GM23338 (cell line): ENCODE results near the gene DENND4B. TPM values are rescaled to one million over a fixed set of nuclear protein-coding genes. Genes with fewer than 3 reads are reported as not detected.

ENCODE experiments used
- ATAC-seq: fragments of 200-7000 bp; cut with Tn5 transposase; 3 replicates; pipeline ENCODE4 v1.9.1; 2020
- DNase-seq: peaks from one replicate; pipeline ENCODE4 v3.0.0-alpha.2; 2015; ENCODE audit warnings: low spot score
- H2AFZ ChIP-seq: fragments of 200-600 bp; sonication (generic); 2 replicates; pipeline ENCODE4 v1.8.0; 2016; ENCODE audit warnings: antibody characterized with exemption, mild to moderate bottlenecking, moderate library complexity
- H3F3A ChIP-seq: fragments of 200-600 bp; sonication (generic); replicated peaks from 2 replicates; pipeline ENCODE4 v1.8.0; 2017; ENCODE audit warnings: antibody characterized with exemption, mixed run types, low read depth
- H3K27ac ChIP-seq: fragments of 200-600 bp; sonication (generic); 2 replicates; pipeline ENCODE4 v1.6.1; 2016; ENCODE audit warnings: low read depth
- H3K27me3 ChIP-seq: fragments of 200-600 bp; sonication (generic); 2 replicates; pipeline ENCODE4 v1.8.0; 2016; ENCODE audit warnings: mild to moderate bottlenecking, mixed run types, moderate library complexity; ENCODE audit not compliant: insufficient read depth
- H3K36me3 ChIP-seq: fragments of 200-600 bp; sonication (generic); 2 replicates; pipeline ENCODE4 v1.8.0; 2016; ENCODE audit warnings: mild to moderate bottlenecking; ENCODE audit not compliant: insufficient read depth
- H3K4me1 ChIP-seq: fragments of 200-600 bp; sonication (generic); 2 replicates; pipeline ENCODE4 v1.8.0; 2016; ENCODE audit warnings: mild to moderate bottlenecking, moderate library complexity; ENCODE audit not compliant: insufficient read depth
- H3K4me2 ChIP-seq: fragments of 200-600 bp; sonication (generic); 2 replicates; pipeline ENCODE4 v1.7.1; 2017; ENCODE audit warnings: mixed run types
- H3K4me3 ChIP-seq: fragments of 200-600 bp; sonication (generic); 2 replicates; pipeline ENCODE4 v1.6.1; 2016; ENCODE audit warnings: mixed run types
- H3K79me2 ChIP-seq: fragments of 200-600 bp; sonication (generic); replicated peaks from 2 replicates; pipeline ENCODE4 v1.8.0; 2017; ENCODE audit warnings: mild to moderate bottlenecking; ENCODE audit not compliant: insufficient read depth
- H3K9me2 ChIP-seq: fragments of 200-600 bp; sonication (generic); 2 replicates; pipeline ENCODE4 v1.8.0; 2017; ENCODE audit not compliant: insufficient read depth
- H4K20me1 ChIP-seq: fragments of 200-600 bp; sonication (generic); replicated peaks from 2 replicates; pipeline ENCODE4 v1.8.0; 2017; ENCODE audit warnings: mild to moderate bottlenecking; ENCODE audit not compliant: insufficient read depth
- H3K27ac Mint-ChIP-seq: 2 replicates; pipeline ENCODE4 v1.8.0; 2020; ENCODE audit warnings: inconsistent platforms, mild to moderate bottlenecking, moderate library complexity, mixed read lengths
- H3K27me3 Mint-ChIP-seq: 3 replicates; pipeline ENCODE4 v1.8.0; 2022; ENCODE audit warnings: low read depth, mild to moderate bottlenecking, moderate library complexity, mixed read lengths, inconsistent platforms; ENCODE audit not compliant: insufficient read depth, poor library complexity
- H3K36me3 Mint-ChIP-seq: 3 replicates; pipeline ENCODE4 v1.8.0; 2021; ENCODE audit warnings: low read depth, mild to moderate bottlenecking, inconsistent platforms, moderate library complexity, mixed read lengths
- H3K4me1 Mint-ChIP-seq: 3 replicates; pipeline ENCODE4 v1.8.0; 2020; ENCODE audit warnings: mild to moderate bottlenecking, inconsistent platforms, mixed read lengths
- H3K4me3 Mint-ChIP-seq: 3 replicates; pipeline ENCODE4 v1.8.0; 2021; ENCODE audit warnings: moderate library complexity, mild to moderate bottlenecking, inconsistent platforms, mixed read lengths
- H3K9me3 Mint-ChIP-seq: 3 replicates; pipeline ENCODE4 v1.8.0; 2020; ENCODE audit warnings: moderate library complexity, mild to moderate bottlenecking, inconsistent platforms, mixed read lengths
- CREB1 ChIP-seq: fragments of 250-450 bp; sonication (Bioruptor Pico); IDR thresholded peaks from 2 replicates; pipeline ENCODE4 v1.5.0; 2020; ENCODE audit warnings: low read depth, mild to moderate bottlenecking, moderate library complexity
- EZH2 ChIP-seq: fragments of 200-600 bp; sonication (generic); IDR thresholded peaks from one replicate; pipeline ENCODE4 v1.8.0; 2017; ENCODE audit warnings: antibody characterized with exemption, mild to moderate bottlenecking, low read depth; ENCODE audit not compliant: unreplicated experiment
- JUNB ChIP-seq: IDR thresholded peaks from one replicate; pipeline ENCODE4 v1.6.1; 2016; ENCODE audit warnings: antibody characterized with exemption; ENCODE audit not compliant: unreplicated experiment
- NANOG ChIP-seq: IDR thresholded peaks from 2 replicates; pipeline ENCODE4 v1.6.1; 2016; ENCODE audit warnings: antibody characterized with exemption, borderline replicate concordance
- POLR2AphosphoS5 ChIP-seq: IDR thresholded peaks from 2 replicates; pipeline ENCODE4 v1.6.1; 2016; ENCODE audit warnings: antibody characterized with exemption, low read depth
- STAT1 ChIP-seq: IDR thresholded peaks from one replicate; pipeline ENCODE4 v1.6.1; 2016; ENCODE audit warnings: antibody characterized with exemption; ENCODE audit not compliant: unreplicated experiment
- ZNF114 ChIP-seq: fragments of 250-450 bp; sonication (Bioruptor Pico); IDR thresholded peaks from 2 replicates; pipeline ENCODE4 v1.5.0; 2020; ENCODE audit warnings: mild to moderate bottlenecking, moderate library complexity
- ZNF331 ChIP-seq: fragments of 250-450 bp; sonication (Bioruptor Pico); IDR thresholded peaks from 2 replicates; pipeline ENCODE4 v1.5.0; 2020; ENCODE audit warnings: low read depth, mild to moderate bottlenecking, moderate library complexity
- polyA plus RNA-seq: library from polyadenylated mRNA; unstranded; fragments of >200 nt; fragmentation: Nextera tagmentation; extraction: Ambion mirVana; gene quantifications from 2 replicates; pipeline ENCODE4 v1.2.1, GENCODE V29; 2016
- total RNA-seq: library from RNA; depleted of rRNA; stranded (reverse); fragments of >200 nt; shearing (Covaris generic); gene quantifications from 2 replicates; pipeline ENCODE4 v1.2.3, GENCODE V29; 2014
- TF ChIP-seq, protein P1 (sequence below): IDR thresholded peaks from 2 replicates; pipeline ENCODE4 v1.6.1; 2016; ENCODE audit warnings: antibody characterized with exemption
- TF ChIP-seq, protein P2 (sequence below), 2 experiments: fragments of 200-600 bp in 1 of 2; sonication (generic) in 1 of 2; conservative IDR thresholded peaks; 2 replicates each; pipeline versions ENCODE4 v1.5.1 to v1.6.1; 2016 to 2017; ENCODE audit warnings: antibody characterized with exemption in 2 of 2, low read depth in 2 of 2, mild to moderate bottlenecking in 2 of 2, moderate library complexity in 1 of 2
- TF ChIP-seq, protein P3 (sequence below): fragments of 250-450 bp; sonication (Bioruptor Pico); IDR thresholded peaks from 2 replicates; pipeline ENCODE4 v1.5.0; 2020; ENCODE audit warnings: mild to moderate bottlenecking, moderate library complexity

Gene DENND4B
- total and polyA plus RNA-seq, 2 experiments from 2014 or later, result 29.4 to 57.0 TPM

DNA sequence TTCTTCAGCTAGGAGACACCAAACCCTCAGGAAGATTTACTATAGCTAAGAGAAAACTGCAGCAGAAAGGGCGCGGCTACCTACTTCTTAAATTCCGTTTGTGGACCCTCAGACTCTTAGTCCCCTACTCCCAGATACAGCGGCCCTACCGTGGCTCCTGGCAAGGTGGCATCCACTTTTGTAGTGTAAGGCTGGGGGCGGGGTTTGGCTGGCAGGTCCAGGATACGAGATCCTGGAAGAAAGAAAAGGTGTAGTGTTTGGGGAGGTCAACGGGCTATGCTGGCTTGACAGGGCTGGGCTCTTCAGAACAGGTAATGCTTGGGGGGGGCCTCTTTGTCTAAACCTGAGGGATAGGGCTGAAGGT is 21.5 kb upstream of the DENND4B start:
- Mint-ChIP-seq H3K36me3 (peaks cover 35% of the 10 kb centered on the region), H3K4me1 (peaks cover 21% of the 10 kb centered on the region), H3K4me3 (peak overlapping the region; percentile 81), H3K9me3 (peaks cover 4% of the 10 kb centered on the region; the same call in 1 of the 3 replicates), H3K27me3 (peaks cover 17% of the 10 kb centered on the region), H3K27ac (peak overlapping the region; percentile 97)
- Histone ChIP-seq H2AFZ (no peak overlapping the region), H3K4me1 (peaks cover 28% of the 10 kb centered on the region), H3K4me3 (peak overlapping the region; percentile 62), H3F3A (peaks cover 27% of the 10 kb centered on the region; the same call in 1 of the 2 replicates), H3K9me2 (no peaks in the 10 kb centered on the region), H3K36me3 (no peaks in the 10 kb centered on the region; the same call in 1 of the 2 replicates), H3K4me2 (peak overlapping the region; percentile 76), H3K27me3 (no peaks in the 10 kb centered on the region), H4K20me1 (no peaks in the 10 kb centered on the region), H3K79me2 (peaks cover 28% of the 10 kb centered on the region), H3K27ac (peak overlapping the region; percentile 97)
- TF ChIP-seq EZH2 (no peak), JUNB (no peak), NANOG (no peak), STAT1 (no peak)
- peak; percentile 3 for ATAC-seq
- DNase-seq, result peak; percentile 79

DNA sequence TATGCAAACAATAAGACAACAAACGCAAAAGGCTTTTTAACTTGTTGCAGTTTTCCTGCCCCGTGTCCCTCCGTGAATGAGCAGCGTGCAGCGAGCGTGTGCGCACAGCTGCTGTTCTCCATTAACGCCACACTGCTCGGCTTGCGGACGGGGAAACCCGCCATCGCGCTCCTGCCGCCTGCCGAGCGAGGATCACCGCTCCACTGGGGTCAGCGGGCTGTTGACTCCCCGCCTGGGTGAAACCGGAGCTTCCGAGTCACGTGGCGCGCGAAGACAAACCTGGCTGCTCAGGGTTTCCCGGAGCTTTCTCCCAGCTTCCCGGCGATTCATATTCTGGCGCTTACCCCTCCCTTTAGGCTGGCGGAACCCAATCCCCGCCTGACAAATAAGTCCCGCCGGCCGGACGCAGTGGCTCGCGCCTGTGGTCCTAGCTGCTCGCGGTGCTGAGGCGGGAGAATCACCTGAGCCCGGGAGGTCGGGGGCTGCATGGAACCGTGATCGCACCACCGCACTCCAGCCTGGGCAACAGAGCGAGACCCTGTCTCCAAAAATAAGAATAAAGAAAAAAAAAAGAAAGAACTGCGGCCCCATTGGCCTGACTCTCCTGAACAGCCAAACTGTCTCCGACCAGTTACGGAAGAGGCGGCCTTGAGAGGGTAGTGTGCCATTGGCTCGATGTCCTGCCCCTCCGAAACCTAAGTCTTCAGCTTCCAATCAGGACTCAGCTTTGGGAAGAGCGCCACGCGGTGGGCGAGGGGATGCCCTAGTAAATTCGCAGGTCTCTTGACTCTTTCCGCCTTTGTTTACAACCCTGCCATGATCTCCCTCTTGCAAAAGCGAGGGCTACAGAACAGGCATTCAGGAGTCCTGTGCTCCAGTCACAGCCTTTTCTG is 20.8 kb upstream of the DENND4B start, which contains the start of gene CREB3L4:
Gene CREB3L4, plus strand, starts transcription at position 796 of the 893 bp plus-strand sequence. CDS start 624 bp downstream, outside the sequence.
- peaks cover 29% of the 10 kb centered on the region for H3K4me1 ChIP-seq
- H3K27me3 ChIP-seq, result no peaks in the 10 kb centered on the region
- H3K4me2 ChIP-seq, result peak within 1 kb of the TSS; percentile 87
- H3K27ac ChIP-seq, result peak within 1 kb of the TSS; percentile 99
- Mint-ChIP-seq H3K27me3 (peaks cover 17% of the 10 kb centered on the region), H3K9me3 (peaks cover 4% of the 10 kb centered on the region; the same call in 1 of the 3 replicates), H3K27ac (peak within 1 kb of the TSS; percentile 97), H3K4me3 (peak within 1 kb of the TSS; percentile 81), H3K4me1 (peaks cover 22% of the 10 kb centered on the region), H3K36me3 (peaks cover 31% of the 10 kb centered on the region)
- H4K20me1 ChIP-seq, result no peaks in the 10 kb centered on the region
- H3K36me3 ChIP-seq, result no peaks in the 10 kb centered on the region; the same call in 1 of the 2 replicates
- H3K79me2 ChIP-seq, result peaks cover 34% of the 10 kb centered on the region
- DNase-seq (peak; percentile 99), ATAC-seq (peak; percentile 74)
- H3F3A ChIP-seq, result peaks cover 27% of the 10 kb centered on the region; the same call in 1 of the 2 replicates
- H3K9me2 ChIP-seq, result no peaks in the 10 kb centered on the region
- no peak within 1 kb of the TSS for H2AFZ ChIP-seq
- peak within 1 kb of the TSS; percentile 62 for H3K4me3 ChIP-seq
- TF ChIP-seq, protein P1, sequence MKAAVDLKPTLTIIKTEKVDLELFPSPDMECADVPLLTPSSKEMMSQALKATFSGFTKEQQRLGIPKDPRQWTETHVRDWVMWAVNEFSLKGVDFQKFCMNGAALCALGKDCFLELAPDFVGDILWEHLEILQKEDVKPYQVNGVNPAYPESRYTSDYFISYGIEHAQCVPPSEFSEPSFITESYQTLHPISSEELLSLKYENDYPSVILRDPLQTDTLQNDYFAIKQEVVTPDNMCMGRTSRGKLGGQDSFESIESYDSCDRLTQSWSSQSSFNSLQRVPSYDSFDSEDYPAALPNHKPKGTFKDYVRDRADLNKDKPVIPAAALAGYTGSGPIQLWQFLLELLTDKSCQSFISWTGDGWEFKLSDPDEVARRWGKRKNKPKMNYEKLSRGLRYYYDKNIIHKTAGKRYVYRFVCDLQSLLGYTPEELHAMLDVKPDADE, result peak; percentile 32
- TF ChIP-seq, protein P2, sequence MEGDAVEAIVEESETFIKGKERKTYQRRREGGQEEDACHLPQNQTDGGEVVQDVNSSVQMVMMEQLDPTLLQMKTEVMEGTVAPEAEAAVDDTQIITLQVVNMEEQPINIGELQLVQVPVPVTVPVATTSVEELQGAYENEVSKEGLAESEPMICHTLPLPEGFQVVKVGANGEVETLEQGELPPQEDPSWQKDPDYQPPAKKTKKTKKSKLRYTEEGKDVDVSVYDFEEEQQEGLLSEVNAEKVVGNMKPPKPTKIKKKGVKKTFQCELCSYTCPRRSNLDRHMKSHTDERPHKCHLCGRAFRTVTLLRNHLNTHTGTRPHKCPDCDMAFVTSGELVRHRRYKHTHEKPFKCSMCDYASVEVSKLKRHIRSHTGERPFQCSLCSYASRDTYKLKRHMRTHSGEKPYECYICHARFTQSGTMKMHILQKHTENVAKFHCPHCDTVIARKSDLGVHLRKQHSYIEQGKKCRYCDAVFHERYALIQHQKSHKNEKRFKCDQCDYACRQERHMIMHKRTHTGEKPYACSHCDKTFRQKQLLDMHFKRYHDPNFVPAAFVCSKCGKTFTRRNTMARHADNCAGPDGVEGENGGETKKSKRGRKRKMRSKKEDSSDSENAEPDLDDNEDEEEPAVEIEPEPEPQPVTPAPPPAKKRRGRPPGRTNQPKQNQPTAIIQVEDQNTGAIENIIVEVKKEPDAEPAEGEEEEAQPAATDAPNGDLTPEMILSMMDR (conservative IDR thresholded peaks at IDR 0.05; ENCODE audit: low read depth in 2 of 2), result peak; percentile 15 to 59; a peak in 2 of 4 replicates
- TF ChIP-seq STAT1 (no peak), CREB1 (CRISPR knock-in tag) (peak; percentile 45; the same call in 1 of the 2 replicates), ZNF331 (no peak), ZNF114 (CRISPR knock-in tag) (no peak), JUNB (no peak), EZH2 (no peak), POLR2AphosphoS5 (peak; percentile 98), NANOG (no peak)
- TF ChIP-seq, protein P3, sequence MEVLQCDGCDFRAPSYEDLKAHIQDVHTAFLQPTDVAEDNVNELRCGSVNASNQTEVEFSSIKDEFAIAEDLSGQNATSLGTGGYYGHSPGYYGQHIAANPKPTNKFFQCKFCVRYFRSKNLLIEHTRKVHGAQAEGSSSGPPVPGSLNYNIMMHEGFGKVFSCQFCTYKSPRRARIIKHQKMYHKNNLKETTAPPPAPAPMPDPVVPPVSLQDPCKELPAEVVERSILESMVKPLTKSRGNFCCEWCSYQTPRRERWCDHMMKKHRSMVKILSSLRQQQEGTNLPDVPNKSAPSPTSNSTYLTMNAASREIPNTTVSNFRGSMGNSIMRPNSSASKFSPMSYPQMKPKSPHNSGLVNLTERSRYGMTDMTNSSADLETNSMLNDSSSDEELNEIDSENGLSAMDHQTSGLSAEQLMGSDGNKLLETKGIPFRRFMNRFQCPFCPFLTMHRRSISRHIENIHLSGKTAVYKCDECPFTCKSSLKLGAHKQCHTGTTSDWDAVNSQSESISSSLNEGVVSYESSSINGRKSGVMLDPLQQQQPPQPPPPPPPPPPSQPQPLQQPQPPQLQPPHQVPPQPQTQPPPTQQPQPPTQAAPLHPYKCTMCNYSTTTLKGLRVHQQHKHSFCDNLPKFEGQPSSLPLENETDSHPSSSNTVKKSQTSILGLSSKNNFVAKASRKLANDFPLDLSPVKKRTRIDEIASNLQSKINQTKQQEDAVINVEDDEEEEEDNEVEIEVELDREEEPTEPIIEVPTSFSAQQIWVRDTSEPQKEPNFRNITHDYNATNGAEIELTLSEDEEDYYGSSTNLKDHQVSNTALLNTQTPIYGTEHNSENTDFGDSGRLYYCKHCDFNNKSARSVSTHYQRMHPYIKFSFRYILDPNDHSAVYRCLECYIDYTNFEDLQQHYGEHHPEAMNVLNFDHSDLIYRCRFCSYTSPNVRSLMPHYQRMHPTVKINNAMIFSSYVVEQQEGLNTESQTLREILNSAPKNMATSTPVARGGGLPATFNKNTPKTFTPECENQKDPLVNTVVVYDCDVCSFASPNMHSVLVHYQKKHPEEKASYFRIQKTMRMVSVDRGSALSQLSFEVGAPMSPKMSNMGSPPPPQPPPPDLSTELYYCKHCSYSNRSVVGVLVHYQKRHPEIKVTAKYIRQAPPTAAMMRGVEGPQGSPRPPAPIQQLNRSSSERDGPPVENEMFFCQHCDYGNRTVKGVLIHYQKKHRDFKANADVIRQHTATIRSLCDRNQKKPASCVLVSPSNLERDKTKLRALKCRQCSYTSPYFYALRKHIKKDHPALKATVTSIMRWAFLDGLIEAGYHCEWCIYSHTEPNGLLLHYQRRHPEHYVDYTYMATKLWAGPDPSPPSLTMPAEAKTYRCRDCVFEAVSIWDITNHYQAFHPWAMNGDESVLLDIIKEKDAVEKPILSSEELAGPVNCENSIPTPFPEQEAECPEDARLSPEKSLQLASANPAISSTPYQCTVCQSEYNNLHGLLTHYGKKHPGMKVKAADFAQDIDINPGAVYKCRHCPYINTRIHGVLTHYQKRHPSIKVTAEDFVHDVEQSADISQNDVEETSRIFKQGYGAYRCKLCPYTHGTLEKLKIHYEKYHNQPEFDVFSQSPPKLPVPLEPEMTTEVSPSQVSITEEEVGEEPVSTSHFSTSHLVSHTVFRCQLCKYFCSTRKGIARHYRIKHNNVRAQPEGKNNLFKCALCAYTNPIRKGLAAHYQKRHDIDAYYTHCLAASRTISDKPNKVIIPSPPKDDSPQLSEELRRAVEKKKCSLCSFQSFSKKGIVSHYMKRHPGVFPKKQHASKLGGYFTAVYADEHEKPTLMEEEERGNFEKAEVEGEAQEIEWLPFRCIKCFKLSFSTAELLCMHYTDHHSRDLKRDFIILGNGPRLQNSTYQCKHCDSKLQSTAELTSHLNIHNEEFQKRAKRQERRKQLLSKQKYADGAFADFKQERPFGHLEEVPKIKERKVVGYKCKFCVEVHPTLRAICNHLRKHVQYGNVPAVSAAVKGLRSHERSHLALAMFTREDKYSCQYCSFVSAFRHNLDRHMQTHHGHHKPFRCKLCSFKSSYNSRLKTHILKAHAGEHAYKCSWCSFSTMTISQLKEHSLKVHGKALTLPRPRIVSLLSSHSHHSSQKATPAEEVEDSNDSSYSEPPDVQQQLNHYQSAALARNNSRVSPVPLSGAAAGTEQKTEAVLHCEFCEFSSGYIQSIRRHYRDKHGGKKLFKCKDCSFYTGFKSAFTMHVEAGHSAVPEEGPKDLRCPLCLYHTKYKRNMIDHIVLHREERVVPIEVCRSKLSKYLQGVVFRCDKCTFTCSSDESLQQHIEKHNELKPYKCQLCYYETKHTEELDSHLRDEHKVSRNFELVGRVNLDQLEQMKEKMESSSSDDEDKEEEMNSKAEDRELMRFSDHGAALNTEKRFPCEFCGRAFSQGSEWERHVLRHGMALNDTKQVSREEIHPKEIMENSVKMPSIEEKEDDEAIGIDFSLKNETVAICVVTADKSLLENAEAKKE (CRISPR knock-in tag), result no peak
